Astrocyte (in vitro differentiated cells and primary cell): ENCODE data around the gene ARHGEF26. TPM values are rescaled to one million over a fixed set of nuclear protein-coding genes. Genes with fewer than 3 reads are reported as not detected.

Experiments
- DNase-seq: peaks from one replicate; pipeline ENCODE4 v3.0.0-alpha.2; 2010; ENCODE audit warnings: low read depth
- FAIRE-seq: peaks from 2 replicates; lab custom pipeline; 2011; peaks lifted over from hg19 to GRCh38; lab: Jason Lieb, UNC
- H2AFZ ChIP-seq: 2 replicates; pipeline ENCODE4 v1.6.0; 2012; ENCODE audit warnings: low read depth, low read length, inconsistent platforms
- H3K27ac ChIP-seq: 2 replicates; pipeline ENCODE4 v1.5.1; 2011; ENCODE audit warnings: low read depth, low read length, inconsistent platforms
- H3K27me3 ChIP-seq: 2 replicates; pipeline ENCODE4 v1.6.0; 2011; ENCODE audit warnings: low read length, inconsistent platforms; ENCODE audit not compliant: insufficient read depth
- H3K36me3 ChIP-seq: 2 replicates; pipeline ENCODE4 v1.5.1; 2011; ENCODE audit warnings: low read length, inconsistent platforms; ENCODE audit not compliant: insufficient read depth
- H3K4me1 ChIP-seq: 2 replicates; pipeline ENCODE4 v1.5.1; 2011; ENCODE audit warnings: low read length, inconsistent platforms; ENCODE audit not compliant: insufficient read depth
- H3K4me2 ChIP-seq: 2 replicates; pipeline ENCODE4 v1.6.0; 2012; ENCODE audit warnings: low read length, inconsistent platforms
- H3K4me3 ChIP-seq: 2 replicates; pipeline ENCODE4 v1.5.1; 2011; ENCODE audit warnings: low read depth, mild to moderate bottlenecking, low read length, inconsistent platforms; ENCODE audit not compliant: insufficient read depth
- H3K79me2 ChIP-seq: 2 replicates; pipeline ENCODE4 v1.6.0; 2012; ENCODE audit warnings: mild to moderate bottlenecking, low read length, inconsistent platforms; ENCODE audit not compliant: insufficient read depth
- H3K9ac ChIP-seq: 2 replicates; pipeline ENCODE4 v1.6.0; 2012; ENCODE audit warnings: mild to moderate bottlenecking, low read length, inconsistent platforms
- H3K9me3 ChIP-seq: 2 replicates; pipeline ENCODE4 v1.5.1; 2012; ENCODE audit warnings: low read depth, mild to moderate bottlenecking, low read length, inconsistent platforms; ENCODE audit not compliant: insufficient read depth
- H4K20me1 ChIP-seq: 2 replicates; pipeline ENCODE4 v1.6.0; 2012; ENCODE audit warnings: low read length, inconsistent platforms; ENCODE audit not compliant: insufficient read depth
- H3K27ac Mint-ChIP-seq: one replicate; pipeline ENCODE4 v1.8.0; 2021; ENCODE audit warnings: mild to moderate bottlenecking, mixed read lengths; ENCODE audit not compliant: unreplicated experiment
- H3K27me3 Mint-ChIP-seq: one replicate; pipeline ENCODE4 v1.8.0; 2021; ENCODE audit warnings: low read depth, mixed read lengths; ENCODE audit not compliant: unreplicated experiment
- H3K36me3 Mint-ChIP-seq: one replicate; pipeline ENCODE4 v1.8.0; 2021; ENCODE audit warnings: low read depth, mixed read lengths; ENCODE audit not compliant: unreplicated experiment
- H3K4me1 Mint-ChIP-seq: one replicate; pipeline ENCODE4 v1.8.0; 2021; ENCODE audit warnings: low read depth, mixed read lengths; ENCODE audit not compliant: unreplicated experiment
- H3K4me3 Mint-ChIP-seq: one replicate; pipeline ENCODE4 v1.8.0; 2021; ENCODE audit warnings: mild to moderate bottlenecking, moderate library complexity, mixed read lengths; ENCODE audit not compliant: unreplicated experiment
- H3K9me3 Mint-ChIP-seq: one replicate; pipeline ENCODE4 v1.8.0; 2021; ENCODE audit warnings: mild to moderate bottlenecking, mixed read lengths; ENCODE audit not compliant: unreplicated experiment
- CTCF ChIP-seq: IDR thresholded peaks from 2 replicates; pipeline ENCODE4 v1.5.1; 2011; ENCODE audit warnings: low read depth, mild to moderate bottlenecking, inconsistent platforms, low read length, moderate library complexity; ENCODE audit not compliant: insufficient read depth
- EZH2 ChIP-seq: IDR thresholded peaks from 2 replicates; pipeline ENCODE4 v1.6.1; 2012; ENCODE audit warnings: mild to moderate bottlenecking, low read length, inconsistent platforms; ENCODE audit not compliant: insufficient read depth
- total RNA-seq: library from RNA; stranded (reverse); gene quantifications from 2 replicates; pipeline ENCODE4 v1.2.1, GENCODE V29; 2021

ARHGEF26 gene
- total RNA-seq, 1 donor from 2014 or later = 1.7 TPM

GRCh38 chr3:154094051-154094450, 27.1 kb upstream of the ARHGEF26 start:
- Histone ChIP-seq H3K9me3 (no peaks in the 10 kb centered on the region), H3K4me2 (no peak overlapping the region), H2AFZ (no peak overlapping the region), H3K4me3 (no peak overlapping the region), H3K27ac (no peak overlapping the region), H4K20me1 (no peaks in the 10 kb centered on the region), H3K27me3 (no peaks in the 10 kb centered on the region), H3K9ac (no peak overlapping the region), H3K79me2 (no peaks in the 10 kb centered on the region), H3K4me1 (no peaks in the 10 kb centered on the region), H3K36me3 (no peaks in the 10 kb centered on the region)
- TF ChIP-seq EZH2 (no peak), CTCF (no peak)
- DNase-seq = no peak
- Mint-ChIP-seq H3K9me3 (peaks cover under 1% of the 10 kb centered on the region), H3K4me3 (no peak overlapping the region), H3K27ac (no peak overlapping the region), H3K36me3 (no peaks in the 10 kb centered on the region), H3K27me3 (no peaks in the 10 kb centered on the region), H3K4me1 (peaks cover 2% of the 10 kb centered on the region)
- no peak for FAIRE-seq

- FAIRE-seq (no peak), DNase-seq (no peak)
- no peaks in the 10 kb centered on the region for H3K36me3 Mint-ChIP-seq
- Histone ChIP-seq H3K4me1 (no peaks in the 10 kb centered on the region), H3K79me2 (no peaks in the 10 kb centered on the region), H3K36me3 (no peaks in the 10 kb centered on the region), H4K20me1 (no peaks in the 10 kb centered on the region), H3K9me3 (no peaks in the 10 kb centered on the region), H3K27ac (no peak overlapping the region), H3K9ac (no peak overlapping the region), H2AFZ (no peak overlapping the region), H3K4me3 (no peak overlapping the region), H3K4me2 (no peak overlapping the region), H3K27me3 (no peaks in the 10 kb centered on the region)
- H3K9me3 Mint-ChIP-seq = no peaks in the 10 kb centered on the region
- H3K4me1 Mint-ChIP-seq = no peaks in the 10 kb centered on the region
- H3K27me3 Mint-ChIP-seq = peaks cover 2% of the 10 kb centered on the region
- no peak overlapping the region for H3K4me3 Mint-ChIP-seq
- TF ChIP-seq CTCF (peak; percentile 41), EZH2 (no peak)
- no peak overlapping the region for H3K27ac Mint-ChIP-seq
Measured at GRCh38 chr3:154095832-154096421, 25.3 kb upstream of the ARHGEF26 start.

- Histone ChIP-seq H3K27me3 (no peaks in the 10 kb centered on the region), H3K4me1 (no peaks in the 10 kb centered on the region), H2AFZ (no peak overlapping the region), H3K27ac (no peak overlapping the region), H3K4me3 (no peak overlapping the region), H4K20me1 (no peaks in the 10 kb centered on the region), H3K36me3 (no peaks in the 10 kb centered on the region), H3K79me2 (no peaks in the 10 kb centered on the region), H3K9ac (no peak overlapping the region), H3K9me3 (no peaks in the 10 kb centered on the region), H3K4me2 (no peak overlapping the region)
- H3K27me3 Mint-ChIP-seq = peaks cover 2% of the 10 kb centered on the region
- H3K4me1 Mint-ChIP-seq = no peaks in the 10 kb centered on the region
- TF ChIP-seq CTCF (no peak), EZH2 (no peak)
- DNase-seq = no peak
- H3K4me3 Mint-ChIP-seq = no peak overlapping the region
- no peaks in the 10 kb centered on the region for H3K36me3 Mint-ChIP-seq
- H3K27ac Mint-ChIP-seq = no peak overlapping the region
- FAIRE-seq = no peak
- no peaks in the 10 kb centered on the region for H3K9me3 Mint-ChIP-seq
Measured at GRCh38 chr3:154098376-154098775, 22.8 kb upstream of the ARHGEF26 start.
